ENCODE results near the gene FRMD4A.

DNA sequence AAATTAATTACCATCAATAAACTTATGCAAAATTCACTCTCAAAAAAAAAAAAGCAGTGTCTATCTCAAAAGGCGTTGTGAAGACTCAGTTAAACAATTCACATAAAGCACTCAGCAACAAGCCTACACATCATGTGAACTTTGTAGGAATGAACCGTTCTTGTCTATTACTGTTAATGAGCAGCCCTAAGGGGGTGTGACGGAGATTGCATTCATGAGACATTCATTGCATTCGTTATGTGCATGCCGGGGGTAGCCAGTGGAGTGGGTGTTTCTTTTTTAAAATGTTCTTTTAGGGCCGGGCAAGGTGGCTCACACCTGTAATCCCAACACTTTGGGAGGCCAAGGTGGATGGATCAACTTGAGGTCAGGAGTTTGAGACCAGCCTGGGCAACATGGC is 551.0 kb downstream of the FRMD4A start:
- TF ChIP-seq, protein P1, sequence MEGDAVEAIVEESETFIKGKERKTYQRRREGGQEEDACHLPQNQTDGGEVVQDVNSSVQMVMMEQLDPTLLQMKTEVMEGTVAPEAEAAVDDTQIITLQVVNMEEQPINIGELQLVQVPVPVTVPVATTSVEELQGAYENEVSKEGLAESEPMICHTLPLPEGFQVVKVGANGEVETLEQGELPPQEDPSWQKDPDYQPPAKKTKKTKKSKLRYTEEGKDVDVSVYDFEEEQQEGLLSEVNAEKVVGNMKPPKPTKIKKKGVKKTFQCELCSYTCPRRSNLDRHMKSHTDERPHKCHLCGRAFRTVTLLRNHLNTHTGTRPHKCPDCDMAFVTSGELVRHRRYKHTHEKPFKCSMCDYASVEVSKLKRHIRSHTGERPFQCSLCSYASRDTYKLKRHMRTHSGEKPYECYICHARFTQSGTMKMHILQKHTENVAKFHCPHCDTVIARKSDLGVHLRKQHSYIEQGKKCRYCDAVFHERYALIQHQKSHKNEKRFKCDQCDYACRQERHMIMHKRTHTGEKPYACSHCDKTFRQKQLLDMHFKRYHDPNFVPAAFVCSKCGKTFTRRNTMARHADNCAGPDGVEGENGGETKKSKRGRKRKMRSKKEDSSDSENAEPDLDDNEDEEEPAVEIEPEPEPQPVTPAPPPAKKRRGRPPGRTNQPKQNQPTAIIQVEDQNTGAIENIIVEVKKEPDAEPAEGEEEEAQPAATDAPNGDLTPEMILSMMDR (conservative IDR thresholded peaks at IDR 0.05 in 1 of 2, IDR thresholded peaks at IDR 0.05 in 1 of 2; ENCODE audit: extremely low read depth in 1 of 2, insufficient read depth in 1 of 2, low read depth in 1 of 2, low read length in 2 of 2), result no peak
- no peak for TF ChIP-seq EZH2 (IDR thresholded peaks at IDR 0.05; ENCODE audit: borderline replicate concordance, low read length)
